MM.1S (cell line): ENCODE data around the gene POM121C.
"Not testable (repeated sequence)": the region's sequence is repeated elsewhere in the genome, so short reads cannot be mapped to it uniquely, and the experiment has no call there.

ENCODE experiments used
- CTCF ChIP-seq: fragments of 300-600 bp; sonication (generic); IDR thresholded peaks from 2 replicates; pipeline ENCODE4 v1.5.1; 2016; ENCODE audit warnings: antibody characterized with exemption, low read length, mixed read lengths
- EZH2 ChIP-seq: fragments of 300-600 bp; sonication (generic); optimal IDR thresholded peaks from 2 replicates; pipeline ENCODE3; 2017; ENCODE audit warnings: low read depth, mild to moderate bottlenecking, antibody characterized with exemption, low read length, mixed read lengths
- EZH2phosphoT487 ChIP-seq: fragments of 300-600 bp; sonication (generic); IDR thresholded peaks from 2 replicates; pipeline ENCODE4 v1.6.1; 2018; ENCODE audit warnings: antibody characterized with exemption, low read length

- TF ChIP-seq CTCF, EZH2, EZH2phosphoT487: not testable (repeated sequence)
Measured at GRCh38 chr7:75442465-75443111, 43.5 kb downstream of the POM121C start.
